ENCODE results near the gene TMEM44. TPM values are rescaled to one million over a fixed set of nuclear protein-coding genes. Genes with fewer than 3 reads are reported as not detected.

TMEM44 gene
- total RNA-seq, 3 donors from 2014 or later: 9.4 to 12.8 (median 9.6) TPM

GRCh38 chr3:194671900-194672808 is 38.9 kb upstream of the TMEM44 start, which contains the start of gene LSG1:
TSS of gene LSG1 (minus strand) at chr3:194672191. CDS start at chr3:194672162, 29 bp downstream.
- TF ChIP-seq POLR2A (IDR thresholded peaks at IDR 0.05) (no peak), POLR2AphosphoS5 (IDR thresholded peaks at IDR 0.05) (peak; percentile 92 to 94 (median 94))
- TF ChIP-seq, protein P1, sequence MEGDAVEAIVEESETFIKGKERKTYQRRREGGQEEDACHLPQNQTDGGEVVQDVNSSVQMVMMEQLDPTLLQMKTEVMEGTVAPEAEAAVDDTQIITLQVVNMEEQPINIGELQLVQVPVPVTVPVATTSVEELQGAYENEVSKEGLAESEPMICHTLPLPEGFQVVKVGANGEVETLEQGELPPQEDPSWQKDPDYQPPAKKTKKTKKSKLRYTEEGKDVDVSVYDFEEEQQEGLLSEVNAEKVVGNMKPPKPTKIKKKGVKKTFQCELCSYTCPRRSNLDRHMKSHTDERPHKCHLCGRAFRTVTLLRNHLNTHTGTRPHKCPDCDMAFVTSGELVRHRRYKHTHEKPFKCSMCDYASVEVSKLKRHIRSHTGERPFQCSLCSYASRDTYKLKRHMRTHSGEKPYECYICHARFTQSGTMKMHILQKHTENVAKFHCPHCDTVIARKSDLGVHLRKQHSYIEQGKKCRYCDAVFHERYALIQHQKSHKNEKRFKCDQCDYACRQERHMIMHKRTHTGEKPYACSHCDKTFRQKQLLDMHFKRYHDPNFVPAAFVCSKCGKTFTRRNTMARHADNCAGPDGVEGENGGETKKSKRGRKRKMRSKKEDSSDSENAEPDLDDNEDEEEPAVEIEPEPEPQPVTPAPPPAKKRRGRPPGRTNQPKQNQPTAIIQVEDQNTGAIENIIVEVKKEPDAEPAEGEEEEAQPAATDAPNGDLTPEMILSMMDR (IDR thresholded peaks at IDR 0.05): no peak
- Histone ChIP-seq H3K36me3 (no peaks in the 10 kb centered on the region), H3K4me1 (peaks cover 0 to 13% of the 10 kb centered on the region in 2 donors), H3K4me3 (peak within 1 kb of the TSS; percentile 73 to 88 (median 76)), H3K9me3 (no peaks in the 10 kb centered on the region), H3K27me3 (no peaks in the 10 kb centered on the region), H3K27ac (peak within 1 kb of the TSS; percentile 87 to 93)
- intact Hi-C loops (cut with DNase I; ENCODE audit: low total_unique reads): loop anchor here (5.0 kb wide), 1 partner anchor 590 kb away; no protein-coding TSS in a partner anchor
- peak; percentile 86 to 89 for DNase-seq (ENCODE audit: low spot score in 2 of 2)

DNA sequence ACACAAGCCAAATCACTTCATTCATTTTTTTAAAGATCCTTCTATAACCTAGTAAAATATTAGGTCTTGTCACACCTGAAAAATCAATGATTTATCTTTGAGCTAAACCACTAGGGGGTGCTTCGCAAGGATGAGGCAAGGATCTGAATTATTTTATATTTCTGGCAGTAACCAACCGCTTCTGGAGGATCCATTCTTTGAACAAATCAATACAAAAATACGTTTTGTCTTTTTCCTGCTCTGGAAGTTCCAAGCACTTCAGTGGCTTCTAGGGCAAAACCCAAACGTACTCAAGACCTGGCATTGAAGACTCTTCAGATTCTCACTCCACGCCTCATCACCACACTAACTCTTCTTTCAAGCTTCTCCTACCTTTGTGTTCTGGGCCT is 38.3 kb upstream of the TMEM44 start:
- DNase-seq (ENCODE audit: low spot score in 2 of 2): no peak
- Histone ChIP-seq H3K4me1 (peaks cover 0 to 13% of the 10 kb centered on the region in 2 donors), H3K27ac (peak overlapping the region; percentile 87 to 93), H3K36me3 (no peaks in the 10 kb centered on the region), H3K9me3 (no peaks in the 10 kb centered on the region), H3K4me3 (peak overlapping the region; percentile 73 to 88 (median 76)), H3K27me3 (no peaks in the 10 kb centered on the region)
- no peak for TF ChIP-seq POLR2AphosphoS5 (IDR thresholded peaks at IDR 0.05)
- TF ChIP-seq, protein P1 (IDR thresholded peaks at IDR 0.05): peak; percentile 24 to 46 (median 26)
- TF ChIP-seq POLR2A (IDR thresholded peaks at IDR 0.05): no peak
- intact Hi-C loops (cut with DNase I; ENCODE audit: low total_unique reads): loop anchor here (5.0 kb wide), 1 partner anchor 591 kb away; no protein-coding TSS in a partner anchor

- no peak overlapping the region for H3K27ac ChIP-seq
- intact Hi-C loops (cut with DNase I; ENCODE audit: low total_unique reads): no loop called here
- no peak for DNase-seq (ENCODE audit: low spot score in 2 of 2)
- no peaks in the 10 kb centered on the region for H3K27me3 ChIP-seq
- TF ChIP-seq, protein P1 (IDR thresholded peaks at IDR 0.05): no peak
- TF ChIP-seq POLR2A (IDR thresholded peaks at IDR 0.05) (no peak), POLR2AphosphoS5 (IDR thresholded peaks at IDR 0.05) (no peak)
- H3K36me3 ChIP-seq: no peaks in the 10 kb centered on the region
- no peaks in the 10 kb centered on the region for H3K9me3 ChIP-seq
- no peak overlapping the region for H3K4me3 ChIP-seq
- peaks cover 0 to 10% of the 10 kb centered on the region in 2 donors for H3K4me1 ChIP-seq
Observed at GRCh38 chr3:194667363-194667762, 34.1 kb upstream of the TMEM44 start.

GRCh38 chr3:194664857-194665256 is 31.6 kb upstream of the TMEM44 start:
- Histone ChIP-seq H3K27ac (no peak overlapping the region), H3K36me3 (no peaks in the 10 kb centered on the region)
- intact Hi-C loops (cut with DNase I; ENCODE audit: low total_unique reads): no loop called here

More at GRCh38 chr3:194664857-194665256, 31.6 kb upstream of the TMEM44 start:
- Histone ChIP-seq H3K27me3 (no peaks in the 10 kb centered on the region), H3K4me1 (no peaks in the 10 kb centered on the region), H3K4me3 (no peak overlapping the region), H3K9me3 (no peaks in the 10 kb centered on the region)
- DNase-seq (ENCODE audit: low spot score in 2 of 2): no peak
- no peak for TF ChIP-seq POLR2A (IDR thresholded peaks at IDR 0.05)
- no peak for TF ChIP-seq POLR2AphosphoS5 (IDR thresholded peaks at IDR 0.05)
- TF ChIP-seq, protein P1 (IDR thresholded peaks at IDR 0.05): no peak
